Suprapubic skin (tissue), 4 donors: ENCODE results near the gene CNTN4. TPM values are rescaled to one million over a fixed set of nuclear protein-coding genes. Genes with fewer than 3 reads are reported as not detected.
"Not testable (repeated sequence)": the region's sequence is repeated elsewhere in the genome, so short reads cannot be mapped to it uniquely, and the experiment has no call there.

ENCODE experiments used
- DNase-seq, 2 donors: peaks; one replicate each; pipeline ENCODE4 v3.0.0-alpha.2; 2019; ENCODE audit warnings: low spot score in 2 of 2
- H3K27ac ChIP-seq: fragments of 200-600 bp; sonication (generic); one replicate; pipeline ENCODE4 v1.5.1; 2019
- H3K27me3 ChIP-seq: fragments of 200-600 bp; sonication (generic); one replicate; pipeline ENCODE4 v1.5.1; 2019
- H3K36me3 ChIP-seq: fragments of 200-600 bp; sonication (generic); one replicate; pipeline ENCODE4 v1.5.1; 2019
- H3K4me1 ChIP-seq: fragments of 200-600 bp; sonication (generic); one replicate; pipeline ENCODE4 v1.5.1; 2019
- H3K4me3 ChIP-seq: fragments of 200-600 bp; sonication (generic); one replicate; pipeline ENCODE4 v1.5.1; 2019; ENCODE audit warnings: mild to moderate bottlenecking
- H3K9me3 ChIP-seq: fragments of 200-600 bp; sonication (generic); one replicate; pipeline ENCODE4 v1.5.1; 2019
- EP300 ChIP-seq: sonication (generic); formaldehyde crosslinking; IDR thresholded peaks from one replicate; pipeline ENCODE4 v1.6.1; 2017; ENCODE audit warnings: antibody characterized with exemption
- POLR2A ChIP-seq, 2 donors: fragments of 450-650 bp; IDR thresholded peaks; one replicate each; pipeline ENCODE4 v1.6.1; 2017; ENCODE audit warnings: antibody characterized with exemption in 2 of 2, mild to moderate bottlenecking in 2 of 2, moderate library complexity in 2 of 2
- POLR2AphosphoS5 ChIP-seq, 3 donors: sonication (generic); formaldehyde crosslinking; IDR thresholded peaks; one replicate each; pipeline ENCODE4 v1.6.1; 2017; ENCODE audit warnings: antibody characterized with exemption in 3 of 3
- WGBS: methylation state at CpG from one replicate; pipeline ENCODE4 v1.1.5; 2018; 5-methylcytosine and 5-hydroxymethylcytosine counted together
- total RNA-seq, 4 donors: library from RNA; depleted of rRNA; stranded (reverse); fragments of >200 nt; gene quantifications; one replicate each; pipeline ENCODE4 v1.1.0, GENCODE V29; 2016
- TF ChIP-seq, protein P1 (sequence below), 2 donors: fragments of 200-600 bp in 1 of 2; fragments of 450-650 bp in 1 of 2; sonication (generic) in 1 of 2; IDR thresholded peaks; one replicate each; pipeline ENCODE4 v1.5.1; 2016 to 2019; ENCODE audit warnings: antibody characterized with exemption in 2 of 2, mild to moderate bottlenecking in 1 of 2, moderate library complexity in 1 of 2

Gene CNTN4
- 1 to 10 TPM in 3 of 4 donors, under 1 TPM in 1; 0.60 to 8.1 (median 7.5) TPM for total RNA-seq

DNA sequence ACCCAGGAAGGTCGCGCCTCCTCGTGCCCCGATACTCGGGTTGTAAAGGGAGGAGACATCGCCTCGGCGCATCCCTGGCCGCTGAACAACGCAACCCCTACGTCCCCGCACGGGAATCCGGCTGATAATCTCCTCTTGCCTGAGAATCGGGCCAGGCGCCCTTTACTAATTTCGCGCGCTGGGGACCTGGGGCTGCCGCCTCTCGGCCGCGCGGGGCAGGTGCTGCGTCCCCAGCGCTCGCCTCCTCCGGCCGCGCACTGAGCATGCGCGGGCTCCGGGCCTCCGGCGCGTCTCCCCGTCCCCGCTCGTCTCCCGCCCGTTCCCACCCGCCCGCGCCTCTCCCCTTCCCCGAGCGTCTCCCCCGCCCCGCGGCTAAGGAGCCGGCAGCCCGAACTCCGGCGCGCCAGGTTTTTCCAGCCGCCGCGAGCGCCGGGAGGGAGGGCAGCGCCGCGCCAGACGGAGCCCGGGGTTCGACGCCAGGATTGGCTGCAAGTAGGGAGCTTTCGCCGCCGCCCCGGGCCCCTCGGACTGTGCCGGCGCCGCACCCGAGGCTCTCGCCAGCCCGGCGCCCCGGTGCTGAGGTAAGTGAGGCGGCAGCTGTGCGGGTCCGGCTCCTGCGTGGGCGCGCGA lies at the start of gene CNTN4:
TSS of gene CNTN4 (plus strand) at position 469 of the 630 bp plus-strand sequence.
- Histone ChIP-seq H3K36me3 (no peaks in the 10 kb centered on the region), H3K27me3 (peaks cover 40% of the 10 kb centered on the region), H3K9me3 (no peaks in the 10 kb centered on the region), H3K27ac (no peak within 1 kb of the TSS), H3K4me3 (peak within 1 kb of the TSS; percentile 60), H3K4me1 (peaks cover 23% of the 10 kb centered on the region)
- no peak for DNase-seq
- 4% methylated on average over 39 of the region's 86 CpGs for WGBS
- TF ChIP-seq EP300 = no peak
- TF ChIP-seq POLR2A (IDR thresholded peaks at IDR 0.05) = no peak
- TF ChIP-seq, protein P1, sequence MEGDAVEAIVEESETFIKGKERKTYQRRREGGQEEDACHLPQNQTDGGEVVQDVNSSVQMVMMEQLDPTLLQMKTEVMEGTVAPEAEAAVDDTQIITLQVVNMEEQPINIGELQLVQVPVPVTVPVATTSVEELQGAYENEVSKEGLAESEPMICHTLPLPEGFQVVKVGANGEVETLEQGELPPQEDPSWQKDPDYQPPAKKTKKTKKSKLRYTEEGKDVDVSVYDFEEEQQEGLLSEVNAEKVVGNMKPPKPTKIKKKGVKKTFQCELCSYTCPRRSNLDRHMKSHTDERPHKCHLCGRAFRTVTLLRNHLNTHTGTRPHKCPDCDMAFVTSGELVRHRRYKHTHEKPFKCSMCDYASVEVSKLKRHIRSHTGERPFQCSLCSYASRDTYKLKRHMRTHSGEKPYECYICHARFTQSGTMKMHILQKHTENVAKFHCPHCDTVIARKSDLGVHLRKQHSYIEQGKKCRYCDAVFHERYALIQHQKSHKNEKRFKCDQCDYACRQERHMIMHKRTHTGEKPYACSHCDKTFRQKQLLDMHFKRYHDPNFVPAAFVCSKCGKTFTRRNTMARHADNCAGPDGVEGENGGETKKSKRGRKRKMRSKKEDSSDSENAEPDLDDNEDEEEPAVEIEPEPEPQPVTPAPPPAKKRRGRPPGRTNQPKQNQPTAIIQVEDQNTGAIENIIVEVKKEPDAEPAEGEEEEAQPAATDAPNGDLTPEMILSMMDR (IDR thresholded peaks at IDR 0.05) = peak in 1 of 2 donors; percentile 11

DNA sequence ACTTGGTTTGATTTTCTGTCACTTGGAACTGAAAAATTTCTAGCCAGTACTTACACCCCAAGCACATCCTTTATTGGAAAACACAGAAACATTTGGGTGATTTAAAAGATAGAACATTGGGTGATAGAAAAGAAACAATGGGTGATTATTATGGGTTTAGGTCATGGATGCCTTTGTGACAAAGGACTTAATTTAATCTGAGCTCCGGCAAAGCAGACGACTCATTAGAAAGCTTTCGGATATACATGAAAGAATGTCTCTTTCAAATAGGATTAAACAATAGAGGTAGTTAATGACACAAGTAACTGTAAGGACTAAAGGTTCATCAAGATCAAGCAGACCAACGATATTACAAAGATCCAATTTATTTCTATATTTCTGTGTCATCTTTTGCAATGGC lies 37.3 kb upstream of the CNTN4 start:
- 85% methylated on average over 4 of the region's 4 CpGs for WGBS
- no peak for DNase-seq
- no peak overlapping the region for H3K27ac ChIP-seq
- no peaks in the 10 kb centered on the region for H3K4me1 ChIP-seq
- H3K9me3 ChIP-seq = no peaks in the 10 kb centered on the region
- no peaks in the 10 kb centered on the region for H3K36me3 ChIP-seq
- H3K27me3 ChIP-seq = no peaks in the 10 kb centered on the region
- no peak for TF ChIP-seq EP300
- no peak for TF ChIP-seq POLR2AphosphoS5 (IDR thresholded peaks at IDR 0.05)
- TF ChIP-seq POLR2A (IDR thresholded peaks at IDR 0.05) = no peak
- TF ChIP-seq, protein P1 (IDR thresholded peaks at IDR 0.05) = no peak
- no peak overlapping the region for H3K4me3 ChIP-seq

DNA sequence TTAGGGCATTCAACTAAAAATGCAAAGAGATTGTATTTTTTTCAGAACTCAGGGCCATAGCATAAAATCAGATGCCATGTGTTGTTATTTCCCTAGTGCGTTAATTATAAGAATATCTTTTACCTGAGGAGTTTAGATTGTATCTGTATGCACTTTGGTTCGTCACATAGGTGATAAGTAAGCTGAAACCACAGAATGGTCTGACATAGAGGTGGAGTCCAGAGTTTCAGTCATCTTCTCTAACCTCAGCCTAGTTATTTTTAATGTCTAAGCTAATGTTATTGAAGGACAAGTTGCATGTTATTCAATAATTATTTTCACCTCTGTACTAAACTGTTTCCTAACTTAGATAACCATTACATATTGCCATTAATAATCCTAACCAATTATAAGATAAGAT lies 27.1 kb upstream of the CNTN4 start:
- TF ChIP-seq POLR2AphosphoS5 (IDR thresholded peaks at IDR 0.05) (no peak), POLR2A (IDR thresholded peaks at IDR 0.05) (no peak), EP300 (no peak)
- TF ChIP-seq, protein P1 (IDR thresholded peaks at IDR 0.05) = no peak
- 77% methylated on average over 2 of the region's 2 CpGs for WGBS
- no peaks in the 10 kb centered on the region for H3K9me3 ChIP-seq
- H3K4me3 ChIP-seq = no peak overlapping the region
- H3K27ac ChIP-seq = no peak overlapping the region
- no peak for DNase-seq
- H3K27me3 ChIP-seq = no peaks in the 10 kb centered on the region
- no peaks in the 10 kb centered on the region for H3K36me3 ChIP-seq
- H3K4me1 ChIP-seq = no peaks in the 10 kb centered on the region

DNA sequence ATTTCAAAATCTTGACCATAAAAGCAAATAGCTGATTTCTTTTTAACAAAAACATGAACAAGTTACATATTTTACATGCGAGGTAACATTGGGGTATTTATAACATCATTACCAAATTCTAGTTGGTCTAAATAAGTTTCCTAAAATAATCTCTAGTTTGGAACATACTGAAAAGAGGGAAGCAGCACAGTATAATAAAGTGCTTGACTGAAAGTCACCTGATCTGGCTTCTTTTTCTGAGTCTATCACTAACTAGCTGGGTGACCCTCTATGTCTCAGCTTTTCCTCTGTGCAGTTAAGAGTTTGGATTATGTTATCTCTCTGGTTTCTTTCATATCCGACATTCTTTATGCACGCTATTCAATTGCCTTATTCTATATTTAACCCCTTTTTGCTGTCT lies 19.8 kb upstream of the CNTN4 start:
- Histone ChIP-seq H3K4me1 (no peaks in the 10 kb centered on the region), H3K27ac (no peak overlapping the region), H3K9me3 (no peaks in the 10 kb centered on the region), H3K4me3 (no peak overlapping the region), H3K36me3 (no peaks in the 10 kb centered on the region), H3K27me3 (no peaks in the 10 kb centered on the region)
- WGBS = 49% methylated on average over 3 of the region's 3 CpGs
- no peak for DNase-seq
- no peak for TF ChIP-seq POLR2A (IDR thresholded peaks at IDR 0.05)
- TF ChIP-seq, protein P1 (IDR thresholded peaks at IDR 0.05) = no peak
- no peak for TF ChIP-seq EP300
- TF ChIP-seq POLR2AphosphoS5 (IDR thresholded peaks at IDR 0.05) = no peak

DNA sequence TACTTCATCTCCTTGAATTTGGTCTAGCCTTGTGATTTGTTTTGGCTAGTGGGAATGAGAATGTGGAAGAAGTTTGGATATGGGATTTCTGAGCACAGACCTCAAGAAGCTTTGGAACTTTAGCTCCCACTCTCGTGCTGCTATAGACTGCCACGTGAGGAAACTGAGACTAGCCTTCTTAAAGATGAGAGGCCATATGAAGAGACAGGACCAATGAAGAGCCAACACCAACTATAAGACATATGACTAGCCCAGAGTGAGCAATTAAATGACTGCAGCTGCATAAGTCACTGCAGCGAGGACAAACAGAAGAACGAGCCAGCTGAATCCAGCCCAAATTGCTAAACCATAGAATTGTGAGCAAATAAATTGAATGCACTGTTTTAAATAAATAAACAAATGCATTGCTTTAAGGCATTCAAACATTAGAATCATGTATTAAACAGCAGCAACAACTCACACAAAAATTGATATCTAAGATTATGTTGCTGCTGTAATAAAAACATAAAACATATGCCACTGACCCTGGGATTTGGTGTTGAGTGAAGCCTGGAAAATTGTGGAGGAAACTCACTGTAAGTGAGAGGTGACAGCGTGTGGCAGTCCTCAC lies 15.7 kb upstream of the CNTN4 start:
- no peak for DNase-seq
- Histone ChIP-seq H3K27me3 (no peaks in the 10 kb centered on the region), H3K4me1 (no peaks in the 10 kb centered on the region), H3K4me3 (no peak overlapping the region), H3K9me3 (no peaks in the 10 kb centered on the region), H3K27ac (no peak overlapping the region), H3K36me3 (no peaks in the 10 kb centered on the region)
- TF ChIP-seq EP300 = no peak
- WGBS = 78% methylated on average over 5 of the region's 5 CpGs

DNA sequence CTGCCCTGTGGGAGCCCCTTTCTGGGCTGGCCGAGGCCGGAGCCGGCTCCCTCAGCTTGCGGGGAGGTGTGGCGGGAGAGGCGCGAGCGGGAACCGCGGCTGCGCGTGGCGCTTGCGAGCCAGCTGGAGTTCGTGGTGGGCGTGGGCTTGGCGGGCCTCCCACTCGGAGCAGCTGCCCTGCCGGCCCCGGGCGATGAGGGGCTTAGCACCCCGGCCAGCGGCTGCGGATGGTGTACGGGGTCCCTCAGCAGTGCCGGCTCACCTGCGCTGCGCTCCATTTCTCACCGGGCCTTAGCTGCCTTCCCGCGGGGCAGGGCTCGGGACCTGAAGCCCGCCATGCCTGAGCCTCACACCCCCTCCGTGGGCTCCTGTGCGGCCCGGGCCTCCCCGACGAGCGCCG lies 15.1 kb upstream of the CNTN4 start:
- 85% methylated on average over 13 of the region's 40 CpGs for WGBS
- H3K9me3 ChIP-seq, H3K27ac ChIP-seq, H3K4me1 ChIP-seq, H3K36me3 ChIP-seq, H3K27me3 ChIP-seq, DNase-seq, H3K4me3 ChIP-seq: not testable (repeated sequence)
